WTC11 (cell line): Measurements from ENCODE around the gene TANGO6. TPM values are rescaled to one million over a fixed set of nuclear protein-coding genes. Genes with fewer than 3 reads are reported as not detected.
A peak's percentile ranks its signal among the peaks of the same experiment; 100 is the strongest.

Experiments
- ATAC-seq: fragments of 200-7000 bp; cut with Tn5 transposase; 2 replicates; pipeline ENCODE4 v1.10.0; 2021; ENCODE audit warnings: mild to moderate bottlenecking, moderate library complexity
- CTCF ChIA-PET: fragments of 300-600 bp; sonication (Branson Sonifier 250); formaldehyde crosslinking; loops from one replicate; lab custom pipeline; 2021; ENCODE audit warnings: antibody characterized with exemption; lab: Charles Lee
- POLR2A ChIA-PET: fragments of 350-600 bp; sonication (Branson Sonifier 250); formaldehyde crosslinking; loops from one replicate; lab custom pipeline; 2021; ENCODE audit warnings: antibody characterized with exemption; lab: Charles Lee
- DNase-seq: peaks from one replicate; pipeline ENCODE4 v3.0.0; 2021; ENCODE audit warnings: low spot score
- H3K27ac Mint-ChIP-seq: 2 replicates; pipeline ENCODE4 v1.8.0; 2021; ENCODE audit warnings: mixed read lengths
- H3K27me3 Mint-ChIP-seq: 2 replicates; pipeline ENCODE4 v1.8.0; 2021; ENCODE audit warnings: low read depth, mild to moderate bottlenecking, moderate library complexity, mixed read lengths
- H3K36me3 Mint-ChIP-seq: 2 replicates; pipeline ENCODE4 v1.8.0; 2021; ENCODE audit warnings: mixed read lengths
- H3K4me1 Mint-ChIP-seq: 2 replicates; pipeline ENCODE4 v1.8.0; 2022; ENCODE audit warnings: mixed read lengths
- H3K4me3 Mint-ChIP-seq: 2 replicates; pipeline ENCODE4 v1.8.0; 2021; ENCODE audit warnings: mild to moderate bottlenecking, moderate library complexity, mixed read lengths
- H3K9me3 Mint-ChIP-seq: 2 replicates; pipeline ENCODE4 v1.8.0; 2021; ENCODE audit warnings: mixed read lengths
- CREM ChIP-seq: sonication (generic); formaldehyde crosslinking; IDR thresholded peaks from 2 replicates; pipeline ENCODE4 v1.8.1; 2022; ENCODE audit warnings: mild to moderate bottlenecking, missing genetic modification reagents, moderate library complexity
- FOXJ3 ChIP-seq: sonication (generic); formaldehyde crosslinking; IDR thresholded peaks from 2 replicates; pipeline ENCODE4 v1.9.0; 2021; ENCODE audit warnings: missing genetic modification reagents, mild to moderate bottlenecking, borderline replicate concordance
- GABPB1 ChIP-seq: sonication (generic); formaldehyde crosslinking; IDR thresholded peaks from 2 replicates; pipeline ENCODE4 v1.8.1; 2023; ENCODE audit warnings: mild to moderate bottlenecking, missing genetic modification reagents
- IRF2 ChIP-seq: sonication (generic); formaldehyde crosslinking; IDR thresholded peaks from 2 replicates; pipeline ENCODE4 v1.8.0; 2022; ENCODE audit warnings: low read depth, missing genetic modification reagents, borderline replicate concordance
- NR3C1 ChIP-seq: sonication (generic); formaldehyde crosslinking; conservative IDR thresholded peaks from 2 replicates; pipeline ENCODE4 v1.8.1; 2023; ENCODE audit warnings: low read depth, mild to moderate bottlenecking, missing genetic modification reagents
- PRDM15 ChIP-seq: sonication (generic); formaldehyde crosslinking; IDR thresholded peaks from 2 replicates; pipeline ENCODE4 v1.8.0; 2022; ENCODE audit warnings: missing genetic modification reagents
- TEAD1 ChIP-seq: sonication (generic); formaldehyde crosslinking; IDR thresholded peaks from 2 replicates; pipeline ENCODE4 v1.8.0; 2022; ENCODE audit warnings: mild to moderate bottlenecking, missing genetic modification reagents
- ZNF121 ChIP-seq: sonication (generic); formaldehyde crosslinking; IDR thresholded peaks from 2 replicates; pipeline ENCODE4 v1.8.0; 2023; ENCODE audit warnings: missing genetic modification reagents
- ZNF138 ChIP-seq: sonication (generic); formaldehyde crosslinking; conservative IDR thresholded peaks from 2 replicates; pipeline ENCODE4 v1.8.1; 2022; ENCODE audit warnings: mild to moderate bottlenecking, moderate library complexity, missing genetic modification reagents
- ZNF396 ChIP-seq: fragments of 250-450 bp; sonication (Bioruptor Pico); IDR thresholded peaks from 2 replicates; pipeline ENCODE4 v1.8.0; 2021; ENCODE audit warnings: mild to moderate bottlenecking, moderate library complexity, borderline replicate concordance
- ZNF425 ChIP-seq: fragments of 250-450 bp; sonication (Bioruptor Pico); conservative IDR thresholded peaks from 2 replicates; pipeline ENCODE4 v1.9.0; 2021; ENCODE audit warnings: mild to moderate bottlenecking
- total RNA-seq: library from RNA; stranded (reverse); gene quantifications from 3 replicates; pipeline ENCODE4 v1.2.3, GENCODE V29; 2021
- TF ChIP-seq, protein P1 (sequence below): fragments of 250-450 bp; sonication (Bioruptor Pico); IDR thresholded peaks from 2 replicates; pipeline ENCODE4 v1.9.0; 2021; ENCODE audit warnings: mild to moderate bottlenecking

TANGO6 gene
- total RNA-seq, 1 experiment from 2014 or later, result 15.6 TPM

- TF ChIP-seq ZNF138 (CRISPR knock-in tag), result no peak
- no peak for TF ChIP-seq PRDM15 (CRISPR knock-in tag)
- no peak for TF ChIP-seq ZNF425 (CRISPR knock-in tag)
- TF ChIP-seq CREM, result no peak
- no peak for TF ChIP-seq ZNF121 (CRISPR knock-in tag)
- TF ChIP-seq IRF2, result no peak
- TF ChIP-seq GABPB1 (CRISPR knock-in tag), result no peak
- no peak for DNase-seq
- H3K27ac Mint-ChIP-seq, result no peak overlapping the region; the same call in 1 of the 2 replicates
- H3K36me3 Mint-ChIP-seq, result no peaks in the 10 kb centered on the region
- ChIA-PET CTCF (interaction anchor here (0.6 to 1.5 kb wide), 2 partner anchors 48 to 753 kb away, joined by 3 to 4 read pairs; no protein-coding TSS in a partner anchor), POLR2A (interaction anchor here (1.0 kb wide), 1 partner anchor 113 kb away, joined by 3 read pairs; no protein-coding TSS in a partner anchor)
- peak; percentile 65 for ATAC-seq
- H3K4me1 Mint-ChIP-seq, result peaks cover 26% of the 10 kb centered on the region
- no peak overlapping the region for H3K4me3 Mint-ChIP-seq
- no peaks in the 10 kb centered on the region for H3K9me3 Mint-ChIP-seq
- peaks cover 8% of the 10 kb centered on the region for H3K27me3 Mint-ChIP-seq
Observed at GRCh38 chr16:69064124-69064763, 220.9 kb downstream of the TANGO6 start.

DNA sequence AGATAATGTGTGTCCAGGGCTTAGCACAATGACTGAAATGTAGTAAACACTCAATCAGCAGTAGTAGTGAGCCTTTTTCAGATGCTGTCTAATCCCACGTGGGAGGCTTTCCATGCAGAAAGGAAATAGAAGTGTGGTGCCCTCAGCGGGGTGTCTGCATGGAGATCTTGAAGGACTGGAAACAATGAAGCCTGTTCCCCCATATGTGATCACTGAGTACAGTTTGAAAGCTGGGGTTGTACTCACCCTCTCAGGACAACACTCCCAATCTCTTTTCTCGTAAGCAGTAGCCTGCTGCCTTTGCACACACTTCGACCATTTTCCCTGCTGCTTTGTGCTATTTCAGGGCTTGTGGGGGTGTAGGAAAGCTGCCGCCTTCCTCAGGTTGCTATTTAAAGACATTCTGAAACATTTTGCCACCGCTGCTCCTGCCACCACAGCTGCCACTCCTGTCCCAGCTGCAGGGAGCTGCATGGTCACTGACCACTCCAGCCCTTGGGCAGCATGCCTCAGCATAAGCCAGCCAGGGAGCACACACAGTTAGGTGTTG is 221.5 kb downstream of the TANGO6 start:
- DNase-seq (no peak), ATAC-seq (peak; percentile 58)
- CTCF ChIA-PET, result interaction anchor here (0.8 to 1.5 kb wide), 4 partner anchors 36 to 163 kb away, joined by 3 to 4 read pairs (median 3); no protein-coding TSS in a partner anchor
- Mint-ChIP-seq H3K9me3 (no peaks in the 10 kb centered on the region), H3K4me1 (peaks cover 31% of the 10 kb centered on the region), H3K36me3 (no peaks in the 10 kb centered on the region), H3K27ac (no peak overlapping the region), H3K4me3 (no peak overlapping the region), H3K27me3 (peaks cover 8% of the 10 kb centered on the region)
- POLR2A ChIA-PET, result no interaction called here
- TF ChIP-seq ZNF396 (CRISPR knock-in tag) (no peak), PRDM15 (CRISPR knock-in tag) (no peak), GABPB1 (CRISPR knock-in tag) (no peak), TEAD1 (CRISPR knock-in tag) (no peak), NR3C1 (no peak), FOXJ3 (CRISPR knock-in tag) (no peak)
- TF ChIP-seq, protein P1, sequence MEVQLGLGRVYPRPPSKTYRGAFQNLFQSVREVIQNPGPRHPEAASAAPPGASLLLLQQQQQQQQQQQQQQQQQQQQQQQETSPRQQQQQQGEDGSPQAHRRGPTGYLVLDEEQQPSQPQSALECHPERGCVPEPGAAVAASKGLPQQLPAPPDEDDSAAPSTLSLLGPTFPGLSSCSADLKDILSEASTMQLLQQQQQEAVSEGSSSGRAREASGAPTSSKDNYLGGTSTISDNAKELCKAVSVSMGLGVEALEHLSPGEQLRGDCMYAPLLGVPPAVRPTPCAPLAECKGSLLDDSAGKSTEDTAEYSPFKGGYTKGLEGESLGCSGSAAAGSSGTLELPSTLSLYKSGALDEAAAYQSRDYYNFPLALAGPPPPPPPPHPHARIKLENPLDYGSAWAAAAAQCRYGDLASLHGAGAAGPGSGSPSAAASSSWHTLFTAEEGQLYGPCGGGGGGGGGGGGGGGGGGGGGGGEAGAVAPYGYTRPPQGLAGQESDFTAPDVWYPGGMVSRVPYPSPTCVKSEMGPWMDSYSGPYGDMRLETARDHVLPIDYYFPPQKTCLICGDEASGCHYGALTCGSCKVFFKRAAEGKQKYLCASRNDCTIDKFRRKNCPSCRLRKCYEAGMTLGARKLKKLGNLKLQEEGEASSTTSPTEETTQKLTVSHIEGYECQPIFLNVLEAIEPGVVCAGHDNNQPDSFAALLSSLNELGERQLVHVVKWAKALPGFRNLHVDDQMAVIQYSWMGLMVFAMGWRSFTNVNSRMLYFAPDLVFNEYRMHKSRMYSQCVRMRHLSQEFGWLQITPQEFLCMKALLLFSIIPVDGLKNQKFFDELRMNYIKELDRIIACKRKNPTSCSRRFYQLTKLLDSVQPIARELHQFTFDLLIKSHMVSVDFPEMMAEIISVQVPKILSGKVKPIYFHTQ (CRISPR knock-in tag), result no peak
